ENCODE data around the gene FITM1. TPM values are rescaled to one million over a fixed set of nuclear protein-coding genes. Genes with fewer than 3 reads are reported as not detected.
A peak's percentile ranks its signal among the peaks of the same experiment; 100 is the strongest.

The FITM1 gene
- total RNA-seq, 1 experiment from 2014 or later: not detected

DNA sequence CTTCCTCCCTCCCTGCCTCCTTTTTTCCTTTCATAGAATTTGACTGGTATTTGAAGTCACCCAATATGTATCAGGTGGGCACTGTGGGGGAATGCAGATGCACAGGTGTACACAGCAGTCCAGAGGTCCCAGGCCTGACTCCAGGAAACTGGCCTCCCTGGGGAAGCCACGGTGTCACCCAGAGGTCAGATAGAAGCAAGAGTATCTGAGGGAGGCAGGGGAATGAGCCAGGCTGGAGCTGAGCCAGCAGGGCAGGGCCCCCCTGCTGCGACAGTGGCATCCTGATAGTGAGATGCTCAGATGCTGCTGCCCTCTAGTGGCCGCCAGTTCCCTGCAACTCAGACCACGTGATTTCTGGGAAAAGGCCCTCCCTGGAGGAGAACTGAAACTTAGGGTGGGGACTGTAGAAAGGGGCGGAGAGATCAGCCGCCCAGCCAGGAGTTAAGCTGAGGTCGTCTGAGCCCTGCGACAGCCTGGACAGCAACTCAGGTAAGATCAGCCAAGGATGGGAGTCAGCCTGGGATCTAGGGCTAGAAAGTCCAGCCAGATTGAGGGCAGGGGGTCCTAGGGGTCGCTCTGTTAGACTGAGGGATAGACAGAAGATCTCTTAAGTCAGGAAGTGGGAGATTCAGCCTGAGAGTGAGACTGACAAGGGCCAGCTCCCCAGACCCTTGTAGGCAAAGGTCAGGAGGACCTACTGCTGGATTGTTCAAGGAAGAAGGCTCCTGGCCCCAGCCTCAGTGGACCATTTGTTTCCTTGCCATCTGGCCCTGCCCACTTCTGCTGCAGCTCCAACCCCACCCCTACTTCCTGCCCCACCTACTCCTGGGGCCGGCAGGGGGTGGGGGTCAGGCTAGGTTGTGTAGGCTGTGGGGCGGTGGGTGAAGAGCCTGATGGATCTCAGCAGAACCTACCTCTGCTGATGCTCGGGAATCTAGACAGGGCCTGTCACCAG is 30.7 kb downstream of the FITM1 start, which contains the start of gene IRF9:
Gene IRF9 (plus strand): TSS at position 416 of the 955 bp plus-strand sequence. CDS start 880 bp downstream, outside the sequence.
- Histone ChIP-seq H3K4me1 (replicated peaks) (peaks cover 18% of the 10 kb centered on the region), H3K27ac (peak within 1 kb of the TSS; percentile 53), H3K36me3 (peaks cover 82% of the 10 kb centered on the region), H3K4me3 (peak within 1 kb of the TSS; percentile 43), H3K9me3 (replicated peaks) (no peaks in the 10 kb centered on the region), H3K27me3 (replicated peaks) (no peaks in the 10 kb centered on the region)
- DNase-seq (ENCODE audit: low read depth in 1 of 2, low spot score in 2 of 2): peak; percentile 94 to 95

DNA sequence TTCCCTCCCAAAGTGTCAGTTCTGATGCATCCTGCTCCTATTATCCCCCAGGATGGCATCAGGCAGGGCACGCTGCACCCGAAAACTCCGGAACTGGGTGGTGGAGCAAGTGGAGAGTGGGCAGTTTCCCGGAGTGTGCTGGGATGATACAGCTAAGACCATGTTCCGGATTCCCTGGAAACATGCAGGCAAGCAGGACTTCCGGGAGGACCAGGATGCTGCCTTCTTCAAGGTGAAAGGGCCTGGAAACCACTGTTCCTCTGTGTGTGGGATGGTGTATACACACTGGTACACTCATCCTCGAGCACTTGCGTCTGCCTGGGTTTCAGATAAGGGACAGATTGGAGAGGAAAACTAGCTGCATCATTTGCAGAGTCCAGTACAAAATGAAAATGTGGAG is 31.6 kb downstream of the FITM1 start:
- Histone ChIP-seq H3K27ac (no peak overlapping the region), H3K36me3 (peaks cover 80% of the 10 kb centered on the region), H3K27me3 (replicated peaks) (no peaks in the 10 kb centered on the region), H3K9me3 (replicated peaks) (no peaks in the 10 kb centered on the region), H3K4me1 (replicated peaks) (peaks cover 18% of the 10 kb centered on the region), H3K4me3 (peak overlapping the region; percentile 43)
- DNase-seq (ENCODE audit: low read depth in 1 of 2, low spot score in 2 of 2): no peak

DNA sequence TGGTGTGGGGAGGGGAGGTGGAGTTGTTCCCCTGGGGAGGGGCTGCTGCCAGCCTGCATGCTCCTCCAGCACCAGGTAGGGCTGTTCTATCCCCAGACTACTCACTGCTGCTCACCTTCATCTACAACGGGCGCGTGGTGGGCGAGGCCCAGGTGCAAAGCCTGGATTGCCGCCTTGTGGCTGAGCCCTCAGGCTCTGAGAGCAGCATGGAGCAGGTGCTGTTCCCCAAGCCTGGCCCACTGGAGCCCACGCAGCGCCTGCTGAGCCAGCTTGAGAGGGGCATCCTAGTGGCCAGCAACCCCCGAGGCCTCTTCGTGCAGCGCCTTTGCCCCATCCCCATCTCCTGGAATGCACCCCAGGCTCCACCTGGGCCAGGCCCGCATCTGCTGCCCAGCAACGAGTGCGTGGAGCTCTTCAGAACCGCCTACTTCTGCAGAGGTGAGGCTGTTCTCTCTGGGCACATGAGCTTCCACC is 34.1 kb downstream of the FITM1 start:
- H3K9me3 ChIP-seq (replicated peaks): no peaks in the 10 kb centered on the region
- no peak for DNase-seq (ENCODE audit: low read depth in 1 of 2, low spot score in 2 of 2)

DNA sequence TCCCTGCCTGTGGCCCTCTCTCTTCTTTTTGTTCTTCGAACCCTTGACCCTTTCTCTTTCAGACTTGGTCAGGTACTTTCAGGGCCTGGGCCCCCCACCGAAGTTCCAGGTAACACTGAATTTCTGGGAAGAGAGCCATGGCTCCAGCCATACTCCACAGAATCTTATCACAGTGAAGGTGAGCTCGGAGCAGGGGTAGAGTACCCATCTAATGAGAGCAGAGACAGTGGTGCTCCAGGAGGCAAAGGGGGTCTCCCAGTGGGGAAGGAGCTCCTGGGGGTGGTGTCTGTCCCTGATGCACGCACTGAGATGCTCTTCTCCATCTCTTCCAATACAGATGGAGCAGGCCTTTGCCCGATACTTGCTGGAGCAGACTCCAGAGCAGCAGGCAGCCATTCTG is 35.3 kb downstream of the FITM1 start:
- Histone ChIP-seq H3K36me3 (peaks cover 55% of the 10 kb centered on the region), H3K9me3 (replicated peaks) (no peaks in the 10 kb centered on the region), H3K27ac (no peak overlapping the region), H3K4me1 (replicated peaks) (peaks cover 14% of the 10 kb centered on the region), H3K4me3 (no peak overlapping the region), H3K27me3 (replicated peaks) (no peaks in the 10 kb centered on the region)
- DNase-seq (ENCODE audit: low read depth in 1 of 2, low spot score in 2 of 2): no peak

More for the DNA sequence above, 34.1 kb downstream of the FITM1 start:
- Histone ChIP-seq H3K4me1 (replicated peaks) (peaks cover 18% of the 10 kb centered on the region), H3K27ac (no peak overlapping the region), H3K27me3 (replicated peaks) (no peaks in the 10 kb centered on the region), H3K36me3 (peaks cover 67% of the 10 kb centered on the region), H3K4me3 (no peak overlapping the region)

DNA sequence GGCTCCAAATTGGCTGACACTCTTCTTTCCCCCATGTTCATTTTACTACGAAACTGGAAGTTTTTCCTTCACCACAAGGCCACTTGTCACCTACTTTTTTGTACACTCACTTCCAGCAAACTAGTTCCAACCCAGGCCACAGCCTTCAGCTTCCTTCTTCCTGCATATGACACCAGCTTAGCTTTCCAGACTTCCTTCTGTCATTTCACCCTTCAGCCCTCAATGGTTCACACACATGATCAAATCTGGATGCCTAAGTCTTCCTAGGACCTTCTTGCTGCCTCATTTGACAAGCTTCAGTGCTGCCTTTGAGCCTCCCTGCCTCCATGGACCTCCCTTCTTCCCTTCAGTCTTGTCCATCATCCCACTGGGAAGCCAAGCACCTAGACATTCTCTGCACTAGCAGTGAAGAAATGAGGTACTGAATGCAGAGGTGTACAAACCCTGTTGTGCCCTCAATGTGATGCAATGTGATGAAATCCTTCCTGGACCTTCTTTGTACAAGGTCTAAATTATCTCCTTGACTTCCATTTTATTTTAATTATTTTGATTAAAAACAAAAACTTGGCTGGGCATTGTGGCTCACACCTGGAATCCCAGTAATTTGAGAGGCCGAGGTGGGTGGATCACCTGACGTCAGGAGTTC is 37.1 kb downstream of the FITM1 start:
- Histone ChIP-seq H3K27ac (no peak overlapping the region), H3K27me3 (replicated peaks) (no peaks in the 10 kb centered on the region), H3K4me3 (no peak overlapping the region), H3K9me3 (replicated peaks) (no peaks in the 10 kb centered on the region), H3K36me3 (peaks cover 43% of the 10 kb centered on the region), H3K4me1 (replicated peaks) (no peaks in the 10 kb centered on the region)
- DNase-seq (ENCODE audit: low read depth in 1 of 2, low spot score in 2 of 2): no peak

DNA sequence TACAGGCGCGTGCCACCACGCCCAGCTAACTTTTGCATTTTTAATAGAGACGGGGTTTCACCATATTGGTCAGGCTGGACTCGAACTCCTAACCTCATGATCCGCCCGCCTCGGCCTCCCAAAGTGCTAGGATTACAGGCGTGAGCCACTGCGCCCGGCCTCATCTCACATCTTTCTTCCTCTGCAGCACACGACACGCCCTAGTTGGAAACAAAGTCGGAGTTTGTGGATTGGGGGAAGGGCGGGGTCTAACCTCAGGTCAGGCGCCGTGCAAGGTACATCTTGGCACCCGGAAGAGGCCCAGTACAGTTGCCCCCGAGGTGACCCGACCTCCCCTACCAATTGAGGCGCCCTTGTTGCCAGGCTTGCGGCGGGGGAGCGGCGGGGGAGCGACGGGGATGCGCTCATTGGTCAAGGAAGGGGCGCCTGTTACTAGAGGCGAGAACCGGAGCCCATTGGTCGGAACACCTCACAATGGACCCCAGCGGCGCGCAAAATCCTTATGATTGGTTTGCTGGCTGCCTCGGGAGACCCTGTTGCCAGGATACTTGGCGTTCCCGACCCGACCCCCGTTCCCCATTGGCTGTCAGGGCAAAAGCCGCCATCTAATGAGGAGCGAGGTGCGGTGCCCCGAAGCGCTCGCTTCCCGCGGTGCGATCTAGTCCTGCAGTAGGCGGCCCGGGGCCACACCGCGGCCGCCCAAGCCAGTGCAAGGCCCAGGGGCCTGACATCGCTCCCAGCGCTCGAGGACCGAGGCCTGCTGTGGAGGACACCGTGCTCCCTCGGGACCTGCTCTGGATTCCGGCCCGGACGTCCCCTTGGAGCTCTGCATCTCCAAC is 41.2 kb downstream of the FITM1 start, which contains the start of gene REC8:
Gene REC8 (plus strand): TSS at position 659 of the 839 bp plus-strand sequence. CDS start 473 bp downstream, outside the sequence.
- H3K4me1 ChIP-seq (replicated peaks): no peaks in the 10 kb centered on the region

DNA sequence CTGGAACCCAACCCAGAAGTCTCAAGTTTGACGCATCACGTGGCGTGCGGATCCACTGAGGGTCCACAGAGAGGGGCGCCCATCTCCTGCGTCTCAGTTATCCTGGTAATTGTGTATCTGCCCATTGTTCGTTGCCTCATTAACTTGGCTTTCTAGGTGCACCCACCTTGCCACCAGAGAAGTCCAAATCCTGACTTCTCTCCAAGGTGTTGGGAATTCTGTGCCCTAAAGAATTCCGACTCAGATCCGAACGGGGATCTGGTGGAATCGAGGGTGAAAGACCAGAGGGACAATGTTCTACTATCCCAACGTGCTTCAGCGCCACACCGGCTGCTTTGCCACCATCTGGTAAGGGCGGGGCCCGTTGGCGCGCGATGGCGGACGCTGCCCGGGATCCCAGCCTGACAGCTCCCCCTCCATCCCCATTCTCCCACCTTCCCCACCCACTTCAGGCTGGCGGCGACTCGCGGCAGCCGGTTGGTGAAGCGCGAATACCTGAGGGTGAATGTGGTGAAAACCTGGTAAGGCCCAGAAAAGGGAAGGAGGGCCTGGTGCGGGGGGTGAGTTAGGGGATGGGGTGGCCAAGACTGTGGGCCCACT is 41.9 kb downstream of the FITM1 start:
- no peak for DNase-seq (ENCODE audit: low read depth in 1 of 2, low spot score in 2 of 2)
- Histone ChIP-seq H3K4me1 (replicated peaks) (no peaks in the 10 kb centered on the region), H3K9me3 (replicated peaks) (no peaks in the 10 kb centered on the region), H3K27me3 (replicated peaks) (no peaks in the 10 kb centered on the region), H3K27ac (no peak overlapping the region), H3K4me3 (no peak overlapping the region), H3K36me3 (peaks cover 11% of the 10 kb centered on the region)

More for the DNA sequence above, 41.2 kb downstream of the FITM1 start, which contains the start of gene REC8:
- Histone ChIP-seq H3K9me3 (replicated peaks) (no peaks in the 10 kb centered on the region), H3K36me3 (peaks cover 10% of the 10 kb centered on the region), H3K27ac (no peak within 1 kb of the TSS), H3K4me3 (no peak within 1 kb of the TSS), H3K27me3 (replicated peaks) (no peaks in the 10 kb centered on the region)
- no peak for DNase-seq (ENCODE audit: low read depth in 1 of 2, low spot score in 2 of 2)

DNA sequence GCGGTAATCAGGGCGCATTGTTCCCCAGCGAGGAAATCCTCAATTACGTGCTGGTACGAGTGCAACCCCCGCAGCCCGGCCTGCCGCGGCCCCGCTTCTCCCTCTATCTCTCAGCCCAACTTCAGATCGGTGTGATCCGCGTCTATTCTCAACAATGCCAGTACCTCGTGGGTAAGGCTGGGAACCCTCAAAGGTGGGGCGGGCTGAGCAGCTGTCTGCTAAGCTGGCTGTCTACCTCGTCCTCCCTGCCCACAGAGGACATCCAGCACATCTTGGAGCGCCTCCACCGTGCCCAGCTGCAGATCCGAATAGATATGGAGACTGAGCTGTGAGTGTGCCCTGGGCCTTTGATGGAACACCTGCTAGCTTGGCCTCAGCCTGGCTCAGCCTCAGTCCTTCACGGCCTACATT is 42.4 kb downstream of the FITM1 start:
- Histone ChIP-seq H3K27ac (no peak overlapping the region), H3K27me3 (replicated peaks) (no peaks in the 10 kb centered on the region), H3K4me1 (replicated peaks) (no peaks in the 10 kb centered on the region), H3K4me3 (no peak overlapping the region), H3K9me3 (replicated peaks) (no peaks in the 10 kb centered on the region), H3K36me3 (peaks cover 10% of the 10 kb centered on the region)
- no peak for DNase-seq (ENCODE audit: low read depth in 1 of 2, low spot score in 2 of 2)

DNA sequence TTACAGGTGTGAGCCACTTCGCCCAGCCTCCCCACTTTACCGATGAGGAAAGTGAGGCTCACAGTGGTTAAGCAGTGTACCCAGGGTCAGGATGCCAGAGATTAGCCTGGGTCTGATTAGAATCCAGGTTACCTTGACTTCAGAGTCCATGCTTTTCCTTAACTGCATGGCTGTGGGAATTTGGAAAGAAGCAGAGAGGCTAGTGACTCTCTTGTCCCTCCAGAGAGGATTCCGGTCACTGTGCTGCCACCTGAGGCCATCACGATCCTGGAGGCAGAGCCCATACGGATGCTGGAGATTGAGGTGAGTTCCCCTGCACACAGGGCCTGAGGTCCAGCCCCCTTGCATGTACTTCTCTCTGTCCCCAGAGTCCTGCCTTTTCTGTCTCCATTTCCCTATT is 46.1 kb downstream of the FITM1 start:
- Histone ChIP-seq H3K9me3 (replicated peaks) (no peaks in the 10 kb centered on the region), H3K4me3 (no peak overlapping the region), H3K4me1 (replicated peaks) (peaks cover 9% of the 10 kb centered on the region), H3K27me3 (replicated peaks) (no peaks in the 10 kb centered on the region), H3K36me3 (peaks cover 41% of the 10 kb centered on the region), H3K27ac (no peak overlapping the region)
- DNase-seq (ENCODE audit: low read depth in 1 of 2, low spot score in 2 of 2): no peak

DNA sequence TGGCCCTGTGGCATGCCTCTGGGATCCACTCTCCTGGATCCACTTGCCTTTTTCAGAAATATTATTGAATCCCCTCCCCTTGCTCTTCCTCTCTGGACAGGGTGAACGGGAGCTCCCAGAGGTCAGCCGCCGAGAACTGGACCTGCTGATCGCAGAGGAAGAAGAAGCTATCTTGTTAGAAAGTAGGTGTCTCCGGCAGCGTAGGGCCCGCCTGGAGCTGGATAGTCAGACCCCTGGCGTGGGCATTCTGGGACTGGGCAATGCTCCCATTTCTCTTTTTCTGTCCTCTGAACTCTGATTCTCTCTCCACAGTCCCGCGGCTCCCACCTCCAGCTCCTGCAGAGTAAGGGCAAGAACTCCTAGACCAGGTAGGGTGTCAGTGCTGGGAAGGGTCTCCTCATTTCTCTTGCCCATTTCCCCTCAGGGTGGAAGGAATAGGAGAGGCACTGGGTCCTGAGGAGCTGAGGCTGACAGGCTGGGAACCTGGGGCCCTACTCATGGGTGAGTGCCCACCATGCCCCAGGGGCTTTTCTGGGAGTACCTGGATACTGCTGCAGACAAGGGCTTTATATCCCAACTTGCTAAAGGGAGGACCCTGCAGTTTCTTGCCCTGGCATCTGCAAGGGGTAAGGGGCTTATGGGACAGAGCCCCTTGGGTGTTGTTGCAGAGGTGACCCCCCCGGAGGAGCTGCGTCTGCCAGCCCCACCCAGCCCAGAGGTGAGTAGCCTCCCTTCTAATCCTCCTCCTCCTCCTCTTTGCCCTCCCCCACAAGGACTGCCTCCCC is 46.8 kb downstream of the FITM1 start:
- Histone ChIP-seq H3K27me3 (replicated peaks) (no peaks in the 10 kb centered on the region), H3K4me1 (replicated peaks) (peaks cover 9% of the 10 kb centered on the region), H3K27ac (no peak overlapping the region), H3K4me3 (no peak overlapping the region), H3K36me3 (peaks cover 45% of the 10 kb centered on the region), H3K9me3 (replicated peaks) (no peaks in the 10 kb centered on the region)
- no peak for DNase-seq (ENCODE audit: low read depth in 1 of 2, low spot score in 2 of 2)

DNA sequence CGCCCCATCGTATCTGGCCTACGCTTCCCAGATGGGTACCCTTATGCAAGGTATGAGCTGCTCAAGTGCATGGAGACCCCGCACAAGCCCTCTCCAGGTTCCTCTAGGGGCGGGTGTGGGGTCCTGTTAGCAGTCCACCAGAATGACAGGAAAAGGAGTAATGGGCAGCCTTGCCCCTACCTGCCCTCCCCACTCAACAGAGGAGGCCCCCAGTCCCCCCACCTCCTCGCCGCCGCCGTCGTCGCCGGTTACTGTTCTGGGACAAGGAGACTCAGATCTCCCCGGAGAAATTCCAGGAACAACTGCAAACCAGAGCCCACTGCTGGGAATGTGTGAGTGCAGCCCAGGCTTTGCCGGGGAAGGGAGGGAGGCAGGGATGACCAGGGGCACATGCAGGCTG is 47.4 kb downstream of the FITM1 start:
- Histone ChIP-seq H3K4me1 (replicated peaks) (peaks cover 9% of the 10 kb centered on the region), H3K27me3 (replicated peaks) (no peaks in the 10 kb centered on the region), H3K9me3 (replicated peaks) (no peaks in the 10 kb centered on the region), H3K27ac (no peak overlapping the region), H3K36me3 (peaks cover 52% of the 10 kb centered on the region), H3K4me3 (no peak overlapping the region)
- no peak for DNase-seq (ENCODE audit: low read depth in 1 of 2, low spot score in 2 of 2)

DNA sequence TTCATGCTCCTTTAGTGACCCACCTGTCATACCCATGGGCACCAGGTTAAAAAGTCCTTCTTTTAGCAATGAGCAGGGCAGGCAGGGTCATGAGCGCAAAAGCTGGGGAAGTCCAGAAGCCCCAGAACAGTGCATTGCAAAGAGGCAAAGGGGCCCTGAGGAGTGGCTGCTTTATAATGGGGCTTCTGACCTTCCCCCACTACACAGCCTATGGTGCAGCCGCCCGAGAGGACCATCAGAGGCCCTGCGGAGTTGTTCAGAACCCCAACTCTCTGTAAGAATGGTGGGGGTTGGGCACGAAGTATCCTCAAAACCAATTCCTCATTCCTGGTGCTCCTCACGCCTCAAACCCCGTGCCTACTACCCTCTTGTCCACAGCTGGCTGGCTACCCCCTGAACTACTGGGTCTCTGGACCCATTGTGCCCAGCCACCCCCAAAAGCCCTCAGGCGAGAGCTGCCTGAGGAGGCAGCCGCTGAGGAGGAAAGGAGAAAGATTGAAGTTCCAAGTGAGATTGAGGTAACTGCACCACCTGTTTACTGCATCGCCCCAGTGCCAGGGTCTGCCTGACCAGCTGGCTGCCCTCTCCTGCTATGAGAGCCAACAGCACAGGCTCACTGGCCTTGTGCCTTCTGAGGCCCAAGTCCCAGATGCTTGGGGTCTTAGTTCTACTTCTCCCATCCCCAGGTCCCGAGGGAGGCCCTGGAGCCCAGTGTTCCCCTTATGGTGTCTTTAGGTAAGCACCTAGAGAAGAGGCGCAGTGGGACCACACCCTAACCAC is 48.1 kb downstream of the FITM1 start:
- H3K9me3 ChIP-seq (replicated peaks): no peaks in the 10 kb centered on the region
- no peak overlapping the region for H3K27ac ChIP-seq
- no peaks in the 10 kb centered on the region for H3K27me3 ChIP-seq (replicated peaks)
- H3K36me3 ChIP-seq: peaks cover 57% of the 10 kb centered on the region
- H3K4me3 ChIP-seq: no peak overlapping the region
- peaks cover 9% of the 10 kb centered on the region for H3K4me1 ChIP-seq (replicated peaks)
- DNase-seq (ENCODE audit: low read depth in 1 of 2, low spot score in 2 of 2): no peak

All from SJSA1 (cell line).